ENCODE results near the gene CPLX1.

The CPLX1 gene

GRCh38 chr4:735583-735982 lies 90.3 kb downstream of the CPLX1 start:
- Mint-ChIP-seq H3K4me1 (ENCODE audit: low read depth) (no peaks in the 10 kb centered on the region), H3K27me3 (ENCODE audit: low read depth) (no peaks in the 10 kb centered on the region), H3K4me3 (no peak overlapping the region), H3K36me3 (ENCODE audit: low read depth) (peaks cover 18% of the 10 kb centered on the region), H3K9me3 (no peaks in the 10 kb centered on the region), H3K27ac (no peak overlapping the region)

All from T-helper 1 cell treated with Interleukin-12 subunit alpha and Interleukin-12 subunit beta and Interleukin-4 antibody, amounts not matched to agents 30 μg/mL and 1 μg/mL, for 36 hours (primary cell).